GM12801 (cell line): ENCODE measurements around the gene BZW2.

Experiments
- CTCF ChIP-seq: IDR thresholded peaks from one replicate; pipeline ENCODE4 v1.5.1; 2011; ENCODE audit warnings: control low read depth; ENCODE audit not compliant: insufficient read length; ENCODE audit errors: extremely low read depth

BZW2 gene

GRCh38 chr7:16611711-16612110 is 34.3 kb upstream of the BZW2 start:
- TF ChIP-seq CTCF, result no peak

- TF ChIP-seq CTCF, result no peak
These were observed 30.8 kb upstream of the BZW2 start for GRCh38 chr7:16615228-16615627.

- TF ChIP-seq CTCF, result no peak
These were observed 29.9 kb upstream of the BZW2 start for GRCh38 chr7:16616122-16616521.

GRCh38 chr7:16616542-16616941 is 29.4 kb upstream of the BZW2 start:
- no peak for TF ChIP-seq CTCF

GRCh38 chr7:16619979-16620408 is 26.0 kb upstream of the BZW2 start:
- TF ChIP-seq CTCF, result no peak

- TF ChIP-seq CTCF, result no peak
These were observed 19.6 kb upstream of the BZW2 start for GRCh38 chr7:16626388-16626787.

GRCh38 chr7:16627236-16627635 is 18.7 kb upstream of the BZW2 start:
- TF ChIP-seq CTCF, result no peak

- TF ChIP-seq CTCF, result no peak
These were observed 15.3 kb upstream of the BZW2 start for GRCh38 chr7:16630654-16631053.
